HCT116 (cell line): ENCODE measurements around the gene KLK11. TPM values are rescaled to one million over a fixed set of nuclear protein-coding genes. Genes with fewer than 3 reads are reported as not detected.

ENCODE experiments used
- ATAC-seq: fragments of 200-7000 bp; cut with Tn5 transposase; 2 replicates; pipeline ENCODE4 v1.9.1; 2020; ENCODE audit warnings: mild to moderate bottlenecking, moderate library complexity
- BruUV-seq: library from RNA; stranded (reverse); fragments of 400-500 nt; replicated peaks from 2 replicates; lab custom pipeline; 2021; lab: Mats Ljungman, UMichigan
- CTCF ChIA-PET: fragments of 300-600 bp; sonication (Branson Sonifier 250); formaldehyde crosslinking; loops from one replicate; lab custom pipeline; 2021; ENCODE audit warnings: antibody characterized with exemption; lab: Charles Lee
- POLR2A ChIA-PET: fragments of 300-600, 350-600 bp; sonication (Branson Sonifier 250); formaldehyde crosslinking; loops from one replicate; lab custom pipeline; 2021; ENCODE audit warnings: antibody characterized with exemption; lab: Charles Lee
- RAD21 ChIA-PET, 2 experiments: fragments of 300-600 bp; sonication (Branson Sonifier 250); formaldehyde crosslinking; loops; one replicate each; lab custom pipeline; 2023; ENCODE audit warnings: low total read pairs in 2 of 2; ENCODE audit not compliant: uncharacterized antibody in 2 of 2, unreplicated experiment in 2 of 2, low non-redundant PET in 1 of 2; lab: Charles Lee
- DNase-seq: peaks from one replicate; pipeline ENCODE4 v3.0.0-alpha.2; 2010; ENCODE audit warnings: low read depth, low spot score
- H2AFZ ChIP-seq: fragments of 200-600 bp; shearing (Covaris generic), sonication (generic); 2 replicates; pipeline ENCODE4 v1.6.1; 2017; ENCODE audit warnings: low read depth, mixed run types, mixed read lengths, antibody characterized with exemption, low read length; ENCODE audit not compliant: poor library complexity, severe bottlenecking
- H3K27ac ChIP-seq: 2 replicates; pipeline ENCODE4 v1.5.1; 2012; ENCODE audit warnings: low read depth, low read length
- H3K27me3 ChIP-seq: fragments of 200-600 bp; sonication (generic); 2 replicates; pipeline ENCODE4 v1.6.1; 2016; ENCODE audit warnings: mixed run types, low read length, mixed read lengths; ENCODE audit not compliant: insufficient read depth
- H3K36me3 ChIP-seq, 2 experiments: fragments of 200-500 bp in 1 of 2; fragments of 200-600 bp in 1 of 2; sonication (Bioruptor generic) in 1 of 2; sonication (generic) in 1 of 2; 2 replicates each; pipeline versions ENCODE4 v1.5.1 to v1.6.1; 2014 to 2016; ENCODE audit warnings: low read length in 2 of 2, inconsistent platforms in 1 of 2, mixed read lengths in 1 of 2, mixed run types in 1 of 2; ENCODE audit not compliant: insufficient read depth in 2 of 2, control insufficient read depth in 1 of 2
- H3K4me1 ChIP-seq, 2 experiments: fragments of 200-600 bp in 1 of 2; sonication (generic) in 1 of 2; 2 replicates each; pipeline versions ENCODE4 v1.5.1 to v1.6.1; 2012 to 2017; ENCODE audit warnings: low read length in 2 of 2, inconsistent platforms in 1 of 2, mild to moderate bottlenecking in 1 of 2, mixed read lengths in 1 of 2, mixed run types in 1 of 2, moderate library complexity in 1 of 2; ENCODE audit not compliant: insufficient read depth in 2 of 2, control insufficient read depth in 1 of 2
- H3K4me2 ChIP-seq: fragments of 200-600 bp; sonication (generic); 2 replicates; pipeline ENCODE4 v1.6.1; 2017; ENCODE audit warnings: mixed run types, low read length, mixed read lengths
- H3K4me3 ChIP-seq, 2 experiments: fragments of 200-600 bp in 1 of 2; sonication (generic) in 1 of 2; replicated peaks in 1 of 2; 2 replicates each; pipeline ENCODE4 v1.5.1; 2011 to 2016; ENCODE audit warnings: low read length in 2 of 2, control low read depth in 1 of 2, low read depth in 1 of 2, mild to moderate bottlenecking in 1 of 2, mixed read lengths in 1 of 2, mixed run types in 1 of 2
- H3K79me2 ChIP-seq: fragments of 200-600 bp; sonication (generic); 2 replicates; pipeline ENCODE4 v1.6.1; 2017; ENCODE audit warnings: mild to moderate bottlenecking, mixed run types, low read length, moderate library complexity, mixed read lengths; ENCODE audit not compliant: insufficient read depth
- H3K9ac ChIP-seq: fragments of 200-600 bp; sonication (generic); 2 replicates; pipeline ENCODE4 v1.6.1; 2016; ENCODE audit warnings: low read length, mixed read lengths
- H3K9me2 ChIP-seq: fragments of 200-600 bp; sonication (generic), shearing (Covaris generic); 2 replicates; pipeline ENCODE4 v1.6.1; 2017; ENCODE audit warnings: mixed run types, mild to moderate bottlenecking, moderate library complexity; ENCODE audit not compliant: insufficient read depth
- H3K9me3 ChIP-seq, 2 experiments: fragments of 200-500 bp in 1 of 2; fragments of 200-600 bp in 1 of 2; sonication (Bioruptor generic) in 1 of 2; sonication (generic) in 1 of 2; 2 replicates each; pipeline ENCODE4 v1.6.1; 2014 to 2017; ENCODE audit warnings: low read length in 2 of 2, mixed read lengths in 2 of 2, inconsistent platforms in 1 of 2, low read depth in 1 of 2, mild to moderate bottlenecking in 1 of 2, mixed run types in 1 of 2, moderate library complexity in 1 of 2; ENCODE audit not compliant: control insufficient read depth in 1 of 2, insufficient read depth in 1 of 2
- H4K20me1 ChIP-seq: fragments of 200-600 bp; sonication (generic), shearing (Covaris generic); 2 replicates; pipeline ENCODE4 v1.6.1; 2017; ENCODE audit warnings: mixed run types, mild to moderate bottlenecking, moderate library complexity; ENCODE audit not compliant: insufficient read depth
- CBX3 ChIP-seq: IDR thresholded peaks from 2 replicates; pipeline ENCODE4 v1.6.1; 2012; ENCODE audit warnings: low read depth
- CEBPB ChIP-seq: IDR thresholded peaks from 2 replicates; pipeline ENCODE4 v1.6.1; 2012; ENCODE audit warnings: low read depth
- EZH2 ChIP-seq: fragments of 200-600 bp; sonication (generic); IDR thresholded peaks from 2 replicates; pipeline ENCODE4 v1.6.1; 2017; ENCODE audit warnings: antibody characterized with exemption, mixed run types
- EZH2phosphoT487 ChIP-seq: fragments of 200-600 bp; IDR thresholded peaks from 2 replicates; pipeline ENCODE4 v1.6.1; 2018; ENCODE audit warnings: antibody characterized with exemption, borderline replicate concordance
- FOSL1 ChIP-seq: IDR thresholded peaks from 2 replicates; pipeline ENCODE4 v1.6.1; 2012; ENCODE audit warnings: low read depth
- JUND ChIP-seq: IDR thresholded peaks from 2 replicates; pipeline ENCODE4 v1.6.1; 2012
- MAX ChIP-seq: IDR thresholded peaks from 2 replicates; pipeline ENCODE4 v1.6.1; 2012
- POLR2AphosphoS5 ChIP-seq: IDR thresholded peaks from 2 replicates; pipeline ENCODE4 v1.6.1; 2011; ENCODE audit warnings: mild to moderate bottlenecking, low read depth, low read length, moderate library complexity
- SP1 ChIP-seq: IDR thresholded peaks from 2 replicates; pipeline ENCODE4 v1.6.1; 2012; ENCODE audit warnings: low read depth
- intact Hi-C: fragments of 100-400 bp; cut with micrococcal nuclease; formaldehyde crosslinking; loops from 2 replicates; pipeline ENCODE4 v1.10.0; 2022
- total RNA-seq: library from RNA; stranded (reverse); gene quantifications from one replicate; pipeline ENCODE4 v1.2.1, GENCODE V29; 2021; ENCODE audit not compliant: unreplicated experiment

The KLK11 gene
- total RNA-seq, 1 experiment from 2014 or later, result not detected

GRCh38 chr19:50974702-50975556, 51.5 kb downstream of the KLK11 start:
- CTCF ChIA-PET, result no interaction called here
- RAD21 ChIA-PET, result no interaction called here
- H2AFZ ChIP-seq, result no peak overlapping the region
- POLR2A ChIA-PET, result interaction anchor here (1.7 kb wide), 1 partner anchor 26 kb away, joined by 4 read pairs; the partner anchor contains the start of gene KLK8
- no peaks in the 10 kb centered on the region for H3K36me3 ChIP-seq
- no peaks in the 10 kb centered on the region for H3K9me2 ChIP-seq
- no peak for DNase-seq
- peaks cover 43 to 90% of the 10 kb centered on the region in 2 experiments for H3K4me1 ChIP-seq
- H3K79me2 ChIP-seq, result no peaks in the 10 kb centered on the region
- H3K27me3 ChIP-seq, result no peaks in the 10 kb centered on the region
- H3K9ac ChIP-seq, result peak overlapping the region; percentile 19; the same call in 1 of the 2 replicates
- peak overlapping the region; percentile 63; the same call in 1 of the 2 replicates for H3K4me2 ChIP-seq
- H3K27ac ChIP-seq, result no peak overlapping the region; the same call in 1 of the 2 replicates
- TF ChIP-seq EZH2phosphoT487, result no peak
- TF ChIP-seq POLR2AphosphoS5, result no peak
- TF ChIP-seq EZH2, result no peak
- no peak for TF ChIP-seq CEBPB
- H4K20me1 ChIP-seq, result no peaks in the 10 kb centered on the region
- no peak for ATAC-seq
- H3K4me3 ChIP-seq, result no peak overlapping the region
- no peaks in the 10 kb centered on the region for H3K9me3 ChIP-seq
- no TSS peak for BruUV-seq
- intact Hi-C loops, result no loop called here

DNA sequence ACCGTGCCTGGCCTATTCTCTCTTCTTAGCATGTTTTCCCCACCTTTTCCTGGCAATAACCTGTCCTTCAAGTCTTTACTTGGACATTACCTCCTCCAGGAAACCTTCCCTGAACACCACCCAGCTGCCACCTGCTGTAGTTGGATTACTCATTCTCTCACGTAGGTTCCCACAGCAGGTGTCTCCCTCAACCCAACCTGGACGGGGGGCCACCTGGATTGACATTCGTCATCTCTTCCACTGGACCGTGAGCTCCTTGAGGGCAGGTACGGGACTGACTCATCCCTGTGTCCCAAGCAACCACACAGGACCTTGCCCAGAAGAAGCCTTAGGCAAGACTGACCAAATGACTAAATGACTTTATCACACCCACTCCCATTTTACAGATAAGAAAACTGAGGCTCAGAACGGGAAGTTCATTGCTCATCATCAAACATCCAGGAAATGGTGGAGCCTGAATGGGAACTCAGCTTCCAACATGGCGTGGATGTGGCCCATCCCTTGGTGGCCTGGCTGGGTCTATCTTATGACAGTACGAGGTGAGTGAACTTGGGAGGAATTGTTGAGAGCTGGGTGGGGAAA, 53.5 kb downstream of the KLK11 start:
- Histone ChIP-seq H3K4me2 (peak overlapping the region; percentile 2), H4K20me1 (no peaks in the 10 kb centered on the region), H3K27me3 (no peaks in the 10 kb centered on the region), H3K36me3 (no peaks in the 10 kb centered on the region), H3K79me2 (no peaks in the 10 kb centered on the region), H3K4me1 (peaks cover 47 to 92% of the 10 kb centered on the region in 2 experiments), H2AFZ (no peak overlapping the region), H3K27ac (no peak overlapping the region), H3K9ac (no peak overlapping the region), H3K9me2 (no peaks in the 10 kb centered on the region), H3K4me3 (no peak overlapping the region), H3K9me3 (no peaks in the 10 kb centered on the region)
- ATAC-seq, result no peak
- intact Hi-C loops, result no loop called here
- TF ChIP-seq FOSL1, result peak; percentile 55; the same call in 1 of the 2 replicates
- TF ChIP-seq CBX3, result peak; percentile 88
- peak; percentile 61 for TF ChIP-seq MAX
- peak; percentile 47; the same call in 1 of the 2 replicates for TF ChIP-seq JUND
- no peak for TF ChIP-seq EZH2
- TF ChIP-seq SP1, result peak; percentile 52
- ChIA-PET CTCF (no interaction called here), RAD21 (no interaction called here), POLR2A (interaction anchor here (0.7 to 1.7 kb wide), 2 partner anchors 28 to 42 kb away, joined by 3 to 4 read pairs; partner anchors contain the start of gene KLK8)
- no TSS peak for BruUV-seq
- DNase-seq, result peak; percentile 67

Other genes starting within 250 kb of the KLK11 start
- not detected for gene ACP4, start 236.2 kb downstream of the KLK11 start, total RNA-seq
- 3.3 TPM for gene KLK1, start 202.8 kb downstream of the KLK11 start, total RNA-seq
- not detected for gene KLK15, start 193.0 kb downstream of the KLK11 start, total RNA-seq
- not detected for gene KLK3, start 171.7 kb downstream of the KLK11 start, total RNA-seq
- not detected for gene KLK2, start 153.2 kb downstream of the KLK11 start, total RNA-seq
- 0.84 TPM for gene KLK4, start 115.2 kb downstream of the KLK11 start, total RNA-seq
- gene KLK5, start 73.6 kb downstream of the KLK11 start, total RNA-seq, result 1.2 TPM
- gene KLK6, start 57.0 kb downstream of the KLK11 start, total RNA-seq, result 40.5 TPM
- gene KLK7, start 42.7 kb downstream of the KLK11 start, total RNA-seq, result 30.5 TPM
- 92.8 TPM for gene KLK8, start 25.0 kb downstream of the KLK11 start, total RNA-seq
- gene KLK10, start 6.9 kb downstream of the KLK11 start, total RNA-seq, result 33.6 TPM
- not detected for gene KLK12, start 8.4 kb upstream of the KLK11 start, total RNA-seq
- gene KLK13, start 38.5 kb upstream of the KLK11 start, total RNA-seq, result 3.2 TPM
- 0.76 TPM for gene KLK14, start 56.3 kb upstream of the KLK11 start, total RNA-seq
- 14.0 TPM for gene CTU1, start 81.8 kb upstream of the KLK11 start, total RNA-seq
- gene SIGLEC9, start 98.3 kb upstream of the KLK11 start, total RNA-seq, result not detected
- gene SIGLEC7, start 115.7 kb upstream of the KLK11 start, total RNA-seq, result not detected
- 3.1 TPM for gene CD33, start 198.5 kb upstream of the KLK11 start, total RNA-seq
- gene SIGLECL1, start 224.5 kb upstream of the KLK11 start, total RNA-seq, result not detected